HG03521 (cell line): ENCODE results near the gene SIRT7.
A peak's percentile ranks its signal among the peaks of the same experiment; 100 is the strongest.

Source experiments
- ATAC-seq: cut with Tn5 transposase; IDR thresholded peaks from one replicate; pipeline ENCODE4 v1.9.1; 2021; ENCODE audit warnings: mild to moderate bottlenecking, moderate library complexity; ENCODE audit not compliant: unreplicated experiment

The SIRT7 gene

DNA sequence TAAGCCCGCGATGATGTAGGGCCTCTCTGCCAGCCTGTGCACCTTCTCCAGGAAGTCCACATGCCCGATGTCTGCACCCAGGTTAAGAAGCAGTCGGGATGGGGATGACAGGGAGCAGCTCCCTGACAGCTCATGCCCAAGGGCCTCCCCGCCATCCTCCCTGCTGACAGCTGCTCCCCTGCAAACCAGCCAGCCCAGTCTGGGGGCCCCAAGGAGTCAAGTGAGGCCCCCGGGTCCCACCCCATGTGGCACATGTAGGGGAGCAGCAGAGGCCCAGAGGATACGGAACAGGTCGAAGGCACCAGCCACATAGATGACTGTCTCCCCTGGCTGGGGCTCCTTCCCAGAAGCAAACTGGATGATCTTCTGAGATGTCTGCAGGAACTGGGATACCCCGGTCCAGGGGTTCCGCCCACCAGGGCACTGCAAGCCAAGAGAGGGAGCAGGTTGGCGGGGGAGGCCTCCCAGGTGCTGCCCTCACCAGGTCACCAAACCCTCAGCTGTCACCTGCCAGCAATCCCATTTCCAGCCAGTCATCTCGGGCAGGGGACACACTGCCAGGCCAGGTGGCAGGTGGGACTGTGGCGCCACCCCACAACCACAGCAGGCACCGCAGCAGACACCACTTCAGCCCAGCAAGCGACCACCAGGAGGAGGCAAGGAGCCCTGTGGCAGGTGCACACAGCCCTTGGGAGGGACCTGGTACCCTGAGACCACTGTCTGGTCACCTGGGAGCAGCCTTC is 11.3 kb downstream of the SIRT7 start:
- ATAC-seq, result no peak

DNA sequence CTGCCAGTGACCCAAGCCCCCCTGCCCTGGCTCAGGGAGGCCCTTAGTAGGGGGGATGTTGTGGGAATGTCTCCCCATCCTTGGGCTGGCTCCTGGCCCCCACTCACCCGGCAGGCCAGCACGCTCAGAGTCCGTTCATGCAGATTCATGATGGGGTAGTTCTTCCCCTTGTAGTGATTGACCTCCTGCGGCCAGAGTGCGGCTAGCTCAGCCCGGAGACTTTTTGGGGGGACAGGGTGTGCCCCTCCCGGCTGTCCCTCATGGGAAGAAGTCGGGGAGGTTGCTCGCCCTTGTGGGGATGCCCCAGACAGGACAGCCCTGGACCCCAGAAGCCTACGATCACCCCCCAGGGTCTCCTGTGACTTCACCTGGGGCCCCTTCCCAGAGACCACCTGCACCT is 12.0 kb downstream of the SIRT7 start:
- no peak for ATAC-seq

DNA sequence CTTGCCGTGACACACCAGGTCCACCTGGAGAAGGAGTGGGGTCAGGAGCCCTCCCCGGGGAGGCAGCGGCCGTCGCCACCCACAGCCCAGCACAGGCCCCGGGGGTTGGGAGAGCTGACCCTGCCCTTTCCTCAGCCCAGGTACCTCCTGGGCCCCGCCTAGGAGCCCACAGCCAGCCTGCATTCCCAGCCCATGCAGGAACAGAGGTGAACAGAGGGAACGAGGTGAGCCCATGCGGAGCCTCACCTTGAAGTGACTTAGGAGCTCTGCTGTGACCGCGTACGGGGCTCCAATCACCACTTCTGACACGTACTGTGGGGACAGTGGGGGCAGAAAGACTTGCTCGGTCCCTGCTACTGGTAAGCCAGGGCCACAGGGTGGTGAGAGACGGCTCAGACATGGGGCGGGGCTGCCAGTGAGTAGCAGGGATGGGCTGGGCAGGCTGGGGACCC is 12.5 kb downstream of the SIRT7 start:
- no peak for ATAC-seq

DNA sequence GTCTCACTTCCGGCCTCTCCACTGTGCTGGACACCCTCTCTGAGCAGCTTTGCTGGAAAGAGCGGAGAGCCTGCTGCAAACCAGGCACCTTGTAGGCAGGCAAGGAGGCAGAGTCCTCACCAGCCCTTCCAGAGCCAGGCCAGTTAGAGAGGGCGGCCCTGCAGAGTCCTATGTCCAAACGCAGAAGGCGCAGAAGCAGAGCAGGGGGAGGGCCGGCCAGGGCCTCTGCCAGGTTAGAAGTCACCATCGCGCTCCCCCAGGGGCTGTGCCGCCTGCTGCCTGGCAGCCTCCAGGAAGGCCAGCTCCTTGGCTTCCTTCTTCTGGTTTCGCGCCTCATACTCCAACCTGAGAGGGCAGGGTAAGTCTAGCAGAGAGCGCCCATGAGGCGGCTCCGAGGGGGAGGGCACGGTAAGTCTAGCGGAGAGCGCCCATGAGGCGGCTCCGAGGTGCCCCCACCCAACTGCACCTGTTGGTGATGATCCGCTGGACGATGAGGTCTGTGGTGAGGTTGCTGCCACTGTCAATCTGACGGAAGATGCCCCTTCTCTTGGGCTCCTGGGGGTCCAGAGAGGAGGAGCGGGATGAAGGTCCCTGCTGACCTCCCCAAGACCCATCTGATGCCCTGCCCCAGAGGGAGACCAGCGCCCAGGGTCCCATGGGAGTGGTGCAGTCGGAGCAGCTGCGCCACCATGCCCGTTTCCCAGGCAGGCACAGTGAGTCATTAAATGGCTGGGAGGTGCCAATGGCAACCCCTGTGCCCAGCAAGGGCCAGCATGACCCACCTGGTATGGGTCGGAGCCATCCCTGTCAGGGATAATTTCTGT is 13.2 kb downstream of the SIRT7 start:
- ATAC-seq, result no peak

DNA sequence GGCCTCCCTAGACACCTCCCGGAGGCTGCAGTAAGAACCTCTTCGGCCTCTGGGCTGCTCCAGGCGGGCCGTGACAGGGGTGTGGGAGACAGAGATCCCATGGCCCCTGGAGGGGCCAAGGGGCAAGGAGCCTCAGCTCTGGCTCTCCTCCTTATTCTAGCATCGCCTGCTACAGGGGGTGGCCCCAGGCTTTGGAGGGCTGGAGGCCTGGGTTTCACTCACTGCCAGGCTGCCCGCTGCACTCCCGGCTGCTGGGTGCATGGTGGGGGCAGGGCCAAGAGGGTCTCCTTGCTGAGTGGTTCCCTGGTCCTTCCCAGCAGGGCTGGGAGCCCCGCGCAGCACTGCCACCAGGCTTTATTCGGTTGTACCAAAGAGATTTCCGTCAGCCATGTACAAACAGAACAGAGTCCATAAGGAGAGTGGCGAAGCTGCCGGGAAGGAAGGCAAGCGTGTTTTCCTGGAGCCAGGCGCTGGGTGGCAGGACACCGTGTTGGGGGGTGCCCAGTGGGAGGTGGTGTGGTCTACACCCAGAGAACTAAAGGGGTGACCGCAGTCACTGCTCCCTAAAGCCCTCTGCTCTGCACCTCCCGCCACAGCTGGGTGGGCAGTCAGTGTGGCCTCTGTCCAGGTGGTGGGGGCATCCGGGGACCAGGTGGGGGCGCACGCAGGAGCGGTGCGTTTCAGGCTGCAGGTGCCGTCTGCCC is 13.9 kb downstream of the SIRT7 start:
- ATAC-seq, result no peak

DNA sequence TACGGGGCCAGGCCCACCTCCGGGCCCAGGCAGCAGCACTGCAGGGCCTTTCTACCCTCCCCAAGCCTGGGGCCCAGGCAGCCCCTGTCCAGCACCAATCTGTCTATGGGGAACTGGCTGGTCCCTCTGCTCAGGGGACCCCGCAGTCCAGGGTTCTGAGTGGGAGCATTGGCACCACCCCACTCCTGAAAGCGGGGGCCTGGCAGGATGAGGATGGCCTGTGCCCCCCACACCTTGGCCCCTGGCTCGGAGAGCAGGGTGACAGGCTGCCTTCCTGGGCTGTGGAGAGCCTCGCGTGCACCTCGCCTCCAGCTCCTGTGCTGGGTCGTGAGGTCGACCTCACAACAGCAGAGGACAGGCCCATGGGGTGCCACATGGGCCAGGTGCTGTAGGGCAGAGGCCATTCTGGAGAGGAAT is 14.6 kb downstream of the SIRT7 start:
- ATAC-seq, result no peak

DNA sequence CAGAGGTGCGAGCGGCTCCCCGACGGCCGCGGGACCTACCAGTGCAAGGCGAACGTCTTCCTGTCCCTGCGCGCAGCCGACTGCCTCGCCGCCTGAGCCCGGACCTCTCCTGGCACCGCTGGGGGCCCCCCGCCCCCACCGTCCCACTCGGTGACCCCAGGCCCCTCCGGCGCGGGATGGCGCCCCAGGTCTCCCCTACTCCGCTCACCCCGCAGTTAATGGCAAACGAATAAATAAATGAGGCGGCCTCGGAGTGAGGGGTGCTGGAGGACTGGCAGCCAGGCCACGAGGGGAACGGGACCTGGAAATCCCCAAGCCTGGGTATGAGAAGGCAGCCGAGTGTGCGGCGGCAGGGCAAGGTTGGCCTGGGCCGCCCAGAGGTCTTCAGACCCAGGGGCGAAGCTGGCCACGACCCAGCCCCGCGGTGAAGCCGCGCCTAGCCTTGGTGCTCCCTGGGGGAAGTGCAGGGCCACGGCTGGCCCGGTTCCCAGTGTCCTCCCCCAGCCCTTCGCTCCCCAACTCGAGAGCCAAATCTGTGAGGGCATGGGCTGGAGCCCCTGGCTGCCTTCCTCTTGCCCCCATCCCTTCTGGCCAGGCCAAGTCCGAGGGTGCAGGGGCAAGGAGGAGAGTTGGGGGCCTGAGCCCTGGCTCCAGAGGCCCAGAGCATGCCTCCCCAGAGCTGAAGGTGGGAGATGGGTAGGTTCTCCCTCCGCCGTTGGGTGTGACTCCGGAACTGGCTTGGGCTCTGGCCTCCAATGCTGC is 15.1 kb downstream of the SIRT7 start:
- ATAC-seq, result no peak

DNA sequence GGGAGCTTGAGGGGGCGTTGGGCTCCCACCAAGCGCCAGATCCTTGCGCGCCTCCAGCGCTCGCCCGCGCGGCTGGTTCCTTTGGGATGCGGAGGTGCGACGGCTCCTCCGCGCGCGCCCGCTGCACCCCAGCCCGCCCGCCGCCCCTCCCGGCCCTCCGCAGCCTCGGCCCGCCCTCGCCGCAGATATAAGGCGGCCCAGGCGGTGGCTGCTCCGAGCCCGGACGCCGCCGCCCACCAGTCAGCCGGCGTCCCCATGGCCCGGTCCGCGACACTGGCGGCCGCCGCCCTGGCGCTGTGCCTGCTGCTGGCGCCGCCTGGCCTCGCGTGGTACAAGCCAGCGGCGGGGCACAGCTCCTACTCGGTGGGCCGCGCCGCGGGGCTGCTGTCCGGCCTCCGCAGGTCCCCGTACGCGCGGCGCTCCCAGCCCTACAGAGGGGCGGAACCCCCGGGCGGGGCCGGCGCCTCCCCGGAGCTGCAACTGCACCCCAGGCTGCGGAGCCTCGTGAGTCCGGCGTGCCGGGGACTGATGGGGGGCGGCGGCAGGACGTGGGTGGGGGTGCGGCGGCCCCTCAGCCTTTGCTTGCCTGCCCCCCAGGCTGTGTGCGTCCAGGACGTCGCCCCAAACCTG is 15.8 kb downstream of the SIRT7 start, which contains the start of gene NPB:
TSS of gene NPB (plus strand) at position 216 of the 630 bp plus-strand sequence. CDS start at position 256, 40 bp downstream.
- no peak for ATAC-seq

DNA sequence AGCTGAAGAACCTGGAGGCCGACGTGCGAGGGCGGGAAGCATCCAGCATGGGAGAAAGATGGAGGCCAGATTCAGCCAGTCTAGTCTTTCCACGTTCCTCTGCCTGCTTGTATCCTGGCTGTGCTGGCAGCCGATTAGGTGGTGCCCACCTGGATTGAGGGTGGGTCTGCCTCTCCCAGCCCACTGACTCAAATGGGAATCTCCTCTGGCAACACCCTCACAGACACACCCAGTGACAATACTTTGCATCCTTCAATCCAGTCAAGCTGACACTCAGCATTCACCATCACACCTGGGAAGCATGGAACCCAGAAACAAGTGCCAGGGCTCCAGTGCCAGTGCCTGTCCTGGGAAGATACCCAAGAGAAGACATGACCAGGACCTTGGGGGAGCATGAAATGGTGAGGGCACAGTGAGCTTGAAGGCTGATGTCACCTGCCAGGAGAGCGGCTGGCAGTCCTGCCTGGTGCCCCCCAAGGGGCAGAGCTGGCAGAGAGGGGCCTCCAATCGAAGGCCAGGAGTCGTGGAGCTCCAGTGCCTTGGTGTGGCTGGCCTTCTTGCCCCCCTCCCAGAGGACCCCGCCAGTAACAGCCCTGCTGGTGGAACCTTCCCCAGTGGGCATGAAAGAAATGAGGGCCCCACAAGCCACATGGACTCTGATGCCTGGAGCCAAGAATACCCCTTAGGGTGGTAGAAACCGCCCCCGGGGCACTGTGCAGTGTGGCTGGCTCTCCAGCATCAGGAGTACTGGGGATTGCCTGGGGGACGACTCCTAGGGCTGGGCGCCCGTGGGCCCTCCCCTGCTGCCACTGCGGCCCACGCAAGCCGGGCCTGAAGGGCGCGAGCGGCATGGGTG is 16.6 kb downstream of the SIRT7 start:
- ATAC-seq, result no peak

DNA sequence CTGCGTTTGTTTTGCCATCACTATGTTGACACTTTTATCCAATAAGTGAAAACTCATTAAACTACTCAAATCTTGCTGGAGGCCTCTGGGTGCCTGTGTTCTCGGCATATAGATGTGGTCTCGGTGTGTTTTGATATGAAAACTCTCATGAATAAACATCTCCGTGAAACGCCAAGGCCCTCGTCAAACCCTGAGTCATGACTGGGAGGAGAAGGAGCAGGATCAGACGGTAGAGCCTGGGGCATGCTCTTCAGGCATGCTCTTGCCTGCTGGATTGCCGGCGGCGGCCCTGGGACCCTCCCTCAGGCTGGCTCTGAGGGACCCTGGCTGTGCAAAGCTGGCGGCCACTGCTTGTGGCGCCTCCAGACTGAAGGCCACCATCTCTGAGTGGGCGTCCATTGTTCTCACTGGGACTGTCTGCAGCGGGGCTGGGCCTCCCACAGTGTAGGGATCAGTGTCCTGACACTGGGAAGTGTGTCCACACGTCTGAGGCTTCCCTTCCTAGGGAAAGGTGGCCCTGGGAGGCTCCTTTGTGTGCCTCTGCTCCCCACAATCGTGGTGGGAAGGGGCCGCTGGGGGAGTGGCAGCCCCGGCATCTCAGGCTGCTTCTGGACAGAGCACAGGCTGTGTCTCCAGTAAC is 17.7 kb downstream of the SIRT7 start:
- ATAC-seq, result no peak

DNA sequence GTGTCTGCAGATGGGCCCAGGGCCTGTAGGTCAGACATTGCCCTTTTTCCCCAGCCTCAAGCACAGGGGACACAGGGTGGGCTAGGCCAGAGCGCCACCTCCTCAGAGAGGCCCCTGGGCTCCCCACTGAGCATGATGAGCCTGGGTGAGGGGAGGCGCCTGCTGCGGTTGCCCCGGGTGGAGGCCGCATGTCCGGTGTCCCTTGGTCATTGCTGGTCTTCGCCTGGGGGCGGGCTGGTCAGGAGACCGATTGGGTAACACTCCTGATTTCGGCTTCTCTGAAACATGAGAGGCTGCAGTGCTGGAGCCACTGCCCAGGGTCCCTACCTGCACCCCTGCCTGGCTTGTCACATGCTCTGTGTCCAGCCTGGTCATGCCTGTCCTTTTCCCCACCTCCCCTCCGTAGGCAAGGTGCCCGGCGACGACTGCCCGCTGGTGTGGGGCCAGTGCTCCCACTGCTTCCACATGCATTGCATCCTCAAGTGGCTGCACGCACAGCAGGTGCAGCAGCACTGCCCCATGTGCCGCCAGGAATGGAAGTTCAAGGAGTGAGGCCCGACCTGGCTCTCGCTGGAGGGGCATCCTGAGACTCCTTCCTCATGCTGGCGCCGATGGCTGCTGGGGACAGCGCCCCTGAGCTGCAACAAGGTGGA is 18.3 kb downstream of the SIRT7 start:
- no peak for ATAC-seq

DNA sequence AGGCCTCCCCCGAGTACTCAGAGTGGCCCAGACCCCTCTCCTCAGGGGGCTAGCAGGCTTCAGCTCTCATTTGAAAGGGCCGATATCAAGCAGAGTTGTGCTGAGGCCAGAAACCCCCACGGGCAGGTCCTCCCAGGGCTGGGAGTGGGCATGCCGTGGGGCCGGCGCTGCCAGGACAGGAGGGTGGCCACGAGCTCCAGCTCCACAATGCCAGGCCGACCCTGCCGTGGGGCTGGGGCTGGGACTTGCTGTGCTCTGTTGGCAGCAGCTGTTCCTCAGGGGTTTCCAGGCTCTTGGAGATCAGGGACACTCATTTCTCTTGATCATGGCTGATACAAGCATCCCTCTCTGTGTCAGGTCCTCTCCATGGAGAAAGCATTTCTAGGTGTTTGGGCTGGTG is 19.1 kb downstream of the SIRT7 start:
- ATAC-seq, result no peak

DNA sequence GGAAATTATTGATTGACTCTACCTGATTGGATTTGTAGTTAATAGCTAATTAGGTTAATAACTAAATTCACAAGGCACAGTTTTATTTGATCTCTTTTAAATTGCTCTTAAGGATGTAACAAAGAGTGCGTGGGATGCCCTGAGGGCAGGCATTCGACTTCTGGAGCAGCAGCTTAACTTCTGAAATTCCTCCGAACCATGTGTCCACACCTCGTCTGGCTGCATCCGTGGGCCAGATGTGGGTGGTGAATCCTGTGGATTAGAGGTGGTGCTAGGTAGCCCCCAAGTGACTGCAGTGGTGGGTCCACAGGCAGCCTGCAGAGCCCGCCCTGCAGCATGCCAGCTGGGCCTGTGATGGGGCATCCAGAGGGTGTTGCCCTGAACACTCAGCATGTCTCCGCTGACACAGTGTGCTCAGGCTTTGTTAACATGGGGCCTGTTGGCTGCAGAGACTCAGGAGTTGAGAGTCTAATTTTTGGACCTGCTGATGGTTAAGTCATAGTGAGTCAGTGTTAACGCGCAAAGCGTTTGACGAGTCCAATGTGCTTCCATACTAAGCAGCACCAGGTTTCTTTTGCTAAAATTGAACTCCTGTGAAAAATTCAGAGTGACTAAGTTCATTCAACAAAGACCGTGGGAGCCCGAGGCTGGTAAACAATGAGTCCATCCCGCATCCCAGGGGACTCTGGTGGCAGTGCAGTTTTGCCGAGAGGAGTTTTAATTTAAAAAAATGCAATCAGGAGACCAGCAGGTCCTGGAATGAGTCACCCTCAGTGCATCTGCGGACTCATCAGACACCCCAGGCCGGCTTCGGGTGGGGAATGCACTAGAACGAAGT is 19.7 kb downstream of the SIRT7 start:
- ATAC-seq, result no peak

DNA sequence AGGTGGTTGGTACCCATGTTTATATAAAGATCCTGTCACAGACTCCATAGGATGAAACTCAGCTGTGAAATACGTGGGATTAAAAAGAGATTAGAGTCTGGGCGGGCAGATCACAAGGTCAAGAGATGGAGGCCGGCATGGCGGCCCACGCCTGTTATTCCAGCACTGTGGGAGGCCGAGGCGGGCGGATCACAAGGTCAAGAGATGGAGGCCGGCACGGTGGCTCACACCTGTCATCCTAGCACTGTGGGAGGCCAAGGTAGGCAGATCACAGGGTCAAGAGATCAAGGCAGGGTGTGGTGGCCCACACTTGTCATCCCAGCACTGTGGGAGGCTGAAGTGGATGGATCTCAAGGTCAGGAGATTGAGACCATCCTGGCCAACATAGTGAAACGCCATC is 22.6 kb downstream of the SIRT7 start:
- no peak for ATAC-seq

DNA sequence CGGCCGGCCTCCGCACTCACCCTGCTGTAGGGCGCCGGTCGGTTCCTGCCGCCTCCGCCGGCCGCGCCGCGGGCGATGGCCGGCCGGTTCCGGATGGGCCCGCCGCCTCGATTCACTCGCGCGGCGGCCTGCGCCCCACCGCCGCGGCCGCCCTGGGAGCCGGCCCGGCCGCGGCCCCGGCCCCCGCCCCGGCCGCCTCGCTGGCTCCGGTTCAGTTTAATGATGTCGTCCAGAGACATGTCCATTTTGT is 26.7 kb downstream of the SIRT7 start:
- ATAC-seq, result peak; percentile 30

DNA sequence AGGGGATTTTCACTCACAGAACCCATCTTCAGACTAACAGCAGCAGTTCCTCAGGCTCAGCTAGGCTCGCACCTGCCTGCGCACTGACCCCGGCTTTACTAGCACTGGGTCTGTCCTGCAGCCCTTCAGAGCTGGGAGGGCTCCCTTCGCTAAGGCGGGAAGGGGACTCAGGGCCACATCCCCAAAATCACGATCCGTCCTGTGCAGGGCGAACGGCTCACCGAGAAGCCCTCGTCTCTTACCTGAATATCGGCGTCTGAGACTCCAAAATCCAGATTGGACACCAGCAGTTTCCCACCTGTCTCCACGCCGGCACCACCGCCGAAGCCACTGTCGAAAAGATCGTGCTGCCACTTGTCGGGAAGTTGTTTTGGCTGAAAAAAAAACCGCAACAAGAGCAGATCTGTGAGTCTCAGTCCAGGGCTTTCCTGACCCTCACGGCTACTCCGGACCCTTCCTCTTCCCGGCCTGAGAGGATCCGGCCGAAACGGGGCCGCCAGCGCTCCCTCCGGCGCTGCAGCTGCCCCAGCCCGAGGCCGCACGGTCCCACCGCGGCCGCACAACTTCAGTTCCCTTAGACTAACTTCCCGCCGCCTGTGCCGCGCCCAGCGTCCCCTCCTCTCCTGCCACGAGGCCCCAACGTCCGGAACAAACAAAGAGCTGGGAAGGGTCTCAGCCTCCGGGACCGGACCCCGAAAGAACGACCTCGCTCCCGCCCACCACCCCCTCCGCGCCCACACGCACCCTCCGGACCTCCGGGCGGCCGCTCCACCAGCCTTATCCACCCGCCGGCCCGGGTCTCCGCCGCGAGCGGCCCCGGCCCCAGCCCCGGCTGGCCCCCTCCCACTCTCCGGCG is 27.3 kb downstream of the SIRT7 start:
- ATAC-seq, result no peak

DNA sequence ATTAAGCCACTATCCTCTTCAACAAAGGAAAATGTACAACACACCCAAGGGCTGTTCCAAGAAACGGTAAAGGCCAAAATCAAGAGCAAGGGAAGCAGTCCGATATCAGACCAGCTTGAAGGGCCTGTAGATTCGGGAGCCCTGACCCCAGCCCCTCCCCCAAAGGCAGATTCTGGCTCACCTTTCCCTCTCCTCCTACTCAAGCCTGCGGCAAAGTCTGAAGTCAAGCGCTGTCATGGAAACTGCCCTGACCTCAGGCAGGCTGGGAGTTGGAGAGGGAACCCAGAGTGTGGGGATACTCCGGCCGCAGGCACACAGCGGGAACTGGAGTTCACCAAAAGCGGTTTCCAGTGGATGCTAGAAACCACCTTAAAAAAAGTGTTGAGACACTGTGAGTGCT is 28.4 kb downstream of the SIRT7 start:
- ATAC-seq, result no peak
